ENCODE results near the gene PNLIPRP2. TPM values are rescaled to one million over a fixed set of nuclear protein-coding genes. Genes with fewer than 3 reads are reported as not detected.

The PNLIPRP2 gene
- total RNA-seq, 4 donors from 2014 or later: 0.42 to 4.1 (median 2.4) TPM; not detected in 1

- H3K36me3 ChIP-seq: no peaks in the 10 kb centered on the region
- DNase-seq (ENCODE audit: low spot score in 2 of 2): no peak
- H3K9me3 ChIP-seq: no peaks in the 10 kb centered on the region
- TF ChIP-seq POLR2A (IDR thresholded peaks at IDR 0.05) (no peak), EP300 (IDR thresholded peaks at IDR 0.05) (no peak)
- H3K4me1 ChIP-seq: no peaks in the 10 kb centered on the region
- H3K27ac ChIP-seq: no peak within 1 kb of the TSS
- WGBS, 2 donors: 83 to 86% methylated on average over 9 of the region's 9 CpGs
- H3K27me3 ChIP-seq: no peaks in the 10 kb centered on the region
- no peak within 1 kb of the TSS for H3K4me3 ChIP-seq
These were observed 29.9 kb upstream of the PNLIPRP2 start, which contains the start of gene PNLIPRP1 for GRCh38 chr10:116590590-116591444. PNLIPRP1 (plus strand) TSS chr10:116590959; CDS start chr10:116591130, 171 bp downstream.

- Histone ChIP-seq H3K4me3 (no peak overlapping the region), H3K4me1 (no peaks in the 10 kb centered on the region), H3K9me3 (no peaks in the 10 kb centered on the region), H3K36me3 (no peaks in the 10 kb centered on the region), H3K27me3 (no peaks in the 10 kb centered on the region), H3K27ac (no peak overlapping the region)
- DNase-seq (ENCODE audit: low spot score in 2 of 2): no peak
- TF ChIP-seq EP300 (IDR thresholded peaks at IDR 0.05) (no peak), CTCF (IDR thresholded peaks at IDR 0.05) (no peak), POLR2A (IDR thresholded peaks at IDR 0.05) (no peak)
- WGBS, 2 donors: 89 to 92% methylated on average over 5 of the region's 5 CpGs
These were observed 27.5 kb upstream of the PNLIPRP2 start for GRCh38 chr10:116593139-116593740.

GRCh38 chr10:116594525-116595035, 26.2 kb upstream of the PNLIPRP2 start:
- Histone ChIP-seq H3K36me3 (no peaks in the 10 kb centered on the region), H3K27ac (no peak overlapping the region), H3K4me3 (no peak overlapping the region), H3K9me3 (no peaks in the 10 kb centered on the region), H3K27me3 (no peaks in the 10 kb centered on the region), H3K4me1 (no peaks in the 10 kb centered on the region)
- 86% methylated on average over 7 of the region's 7 CpGs for WGBS, 2 donors
- no peak for TF ChIP-seq CTCF (IDR thresholded peaks at IDR 0.05)
- TF ChIP-seq POLR2A (IDR thresholded peaks at IDR 0.05): no peak
- TF ChIP-seq EP300 (IDR thresholded peaks at IDR 0.05): no peak
- no peak for DNase-seq (ENCODE audit: low spot score in 2 of 2)

GRCh38 chr10:116596062-116596461, 24.7 kb upstream of the PNLIPRP2 start:
- TF ChIP-seq POLR2A (IDR thresholded peaks at IDR 0.05) (no peak), CTCF (IDR thresholded peaks at IDR 0.05) (no peak), EP300 (IDR thresholded peaks at IDR 0.05) (no peak)
- DNase-seq (ENCODE audit: low spot score in 2 of 2): no peak
- Histone ChIP-seq H3K36me3 (no peaks in the 10 kb centered on the region), H3K27me3 (no peaks in the 10 kb centered on the region), H3K4me3 (no peak overlapping the region), H3K4me1 (no peaks in the 10 kb centered on the region), H3K9me3 (no peaks in the 10 kb centered on the region), H3K27ac (no peak overlapping the region)
- 66 to 70% methylated on average over 2 of the region's 2 CpGs for WGBS, 2 donors

GRCh38 chr10:116597543-116597942, 23.2 kb upstream of the PNLIPRP2 start:
- no peak overlapping the region for H3K27ac ChIP-seq
- WGBS, 2 donors: 83 to 88% methylated on average over 5 of the region's 5 CpGs
- H3K36me3 ChIP-seq: no peaks in the 10 kb centered on the region
- no peaks in the 10 kb centered on the region for H3K4me1 ChIP-seq
- DNase-seq (ENCODE audit: low spot score in 2 of 2): no peak
- no peaks in the 10 kb centered on the region for H3K27me3 ChIP-seq
- no peak overlapping the region for H3K4me3 ChIP-seq
- H3K9me3 ChIP-seq: no peaks in the 10 kb centered on the region
- TF ChIP-seq EP300 (IDR thresholded peaks at IDR 0.05) (no peak), CTCF (IDR thresholded peaks at IDR 0.05) (no peak), POLR2A (IDR thresholded peaks at IDR 0.05) (no peak)

Measured in tibial nerve (tissue), 4 donors.